ENCODE measurements around the gene CDH4. TPM values are rescaled to one million over a fixed set of nuclear protein-coding genes. Genes with fewer than 3 reads are reported as not detected.

Gene CDH4
- total RNA-seq, 4 donors from 2014 or later = 0.13 to 0.38 (median 0.21) TPM; not detected in 1

DNA sequence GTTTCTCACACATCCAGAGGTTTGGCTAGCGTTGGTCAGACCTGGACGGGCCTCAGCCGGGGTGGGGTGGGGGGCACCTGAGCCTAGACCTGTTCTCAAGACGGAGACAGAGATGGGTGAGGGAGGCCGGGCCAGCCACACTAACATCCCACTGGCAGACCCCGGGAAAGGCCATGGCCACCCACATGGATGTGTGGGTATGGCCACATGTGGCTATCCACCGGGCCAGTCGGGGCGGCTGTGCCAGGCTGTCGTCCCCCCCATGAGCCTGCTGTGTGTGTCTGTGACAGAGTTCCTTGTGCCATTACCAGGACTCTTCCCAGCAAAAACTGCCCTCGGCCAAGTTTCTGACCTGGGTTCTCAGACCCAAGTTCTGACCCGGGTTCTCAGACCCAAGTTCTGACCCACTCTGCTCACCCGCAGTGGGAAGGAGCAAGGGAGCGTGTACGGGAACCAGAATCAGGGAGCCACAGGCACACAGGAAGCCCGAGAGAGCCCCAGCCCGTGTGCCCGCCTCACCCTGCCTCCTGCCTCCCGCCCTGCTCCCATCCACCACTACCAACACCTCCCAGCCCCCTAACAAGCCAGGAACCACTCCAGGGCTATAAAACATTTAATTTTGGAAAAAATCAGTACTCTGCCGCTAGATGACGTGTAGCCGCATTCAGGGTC, 558.1 kb downstream of the CDH4 start:
- no peak for DNase-seq
- intact Hi-C loops (cut with DNase I) = no loop called here
- 83 to 88% methylated on average over 2 to 13 of the region's 22 CpGs for WGBS, 2 donors
- no peaks in the 10 kb centered on the region for H3K4me1 ChIP-seq
- H3K27ac ChIP-seq = no peak overlapping the region
- no peaks in the 10 kb centered on the region for H3K9me3 ChIP-seq
- H3K4me3 ChIP-seq = no peak overlapping the region
- no peak for TF ChIP-seq POLR2A (IDR thresholded peaks at IDR 0.05)
- TF ChIP-seq, protein P1, sequence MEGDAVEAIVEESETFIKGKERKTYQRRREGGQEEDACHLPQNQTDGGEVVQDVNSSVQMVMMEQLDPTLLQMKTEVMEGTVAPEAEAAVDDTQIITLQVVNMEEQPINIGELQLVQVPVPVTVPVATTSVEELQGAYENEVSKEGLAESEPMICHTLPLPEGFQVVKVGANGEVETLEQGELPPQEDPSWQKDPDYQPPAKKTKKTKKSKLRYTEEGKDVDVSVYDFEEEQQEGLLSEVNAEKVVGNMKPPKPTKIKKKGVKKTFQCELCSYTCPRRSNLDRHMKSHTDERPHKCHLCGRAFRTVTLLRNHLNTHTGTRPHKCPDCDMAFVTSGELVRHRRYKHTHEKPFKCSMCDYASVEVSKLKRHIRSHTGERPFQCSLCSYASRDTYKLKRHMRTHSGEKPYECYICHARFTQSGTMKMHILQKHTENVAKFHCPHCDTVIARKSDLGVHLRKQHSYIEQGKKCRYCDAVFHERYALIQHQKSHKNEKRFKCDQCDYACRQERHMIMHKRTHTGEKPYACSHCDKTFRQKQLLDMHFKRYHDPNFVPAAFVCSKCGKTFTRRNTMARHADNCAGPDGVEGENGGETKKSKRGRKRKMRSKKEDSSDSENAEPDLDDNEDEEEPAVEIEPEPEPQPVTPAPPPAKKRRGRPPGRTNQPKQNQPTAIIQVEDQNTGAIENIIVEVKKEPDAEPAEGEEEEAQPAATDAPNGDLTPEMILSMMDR (IDR thresholded peaks at IDR 0.05) = no peak
- H3K36me3 ChIP-seq = no peaks in the 10 kb centered on the region
- peaks cover 0 to 28% (median 0%) of the 10 kb centered on the region in 4 donors for H3K27me3 ChIP-seq

DNA sequence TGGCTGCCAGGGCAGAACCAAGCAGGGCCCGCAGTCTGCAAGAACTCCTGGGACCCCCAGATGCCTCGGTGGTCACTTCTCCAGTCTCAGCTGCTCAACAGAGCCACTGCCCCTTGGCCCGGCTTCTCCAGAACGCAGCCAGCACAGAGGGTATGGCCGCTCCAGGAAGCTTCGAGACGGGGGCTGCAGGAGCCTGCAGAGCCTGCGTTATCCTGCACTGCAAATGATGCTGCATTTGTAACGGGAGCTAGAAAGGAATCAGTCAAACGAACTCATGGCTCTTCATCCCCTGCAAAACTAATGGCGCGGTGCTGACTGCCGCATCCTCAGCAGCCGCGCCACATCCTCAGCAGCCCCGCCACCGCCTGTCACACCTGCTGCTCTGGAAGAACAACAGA, 558.7 kb downstream of the CDH4 start:
- H3K27ac ChIP-seq = no peak overlapping the region
- H3K27me3 ChIP-seq = peaks cover 0 to 23% (median 0%) of the 10 kb centered on the region in 4 donors
- H3K4me3 ChIP-seq = no peak overlapping the region
- 87 to 89% methylated on average over 8 to 15 of the region's 17 CpGs for WGBS, 2 donors
- no peaks in the 10 kb centered on the region for H3K4me1 ChIP-seq
- H3K9me3 ChIP-seq = no peaks in the 10 kb centered on the region
- DNase-seq = no peak
- no peak for TF ChIP-seq POLR2A (IDR thresholded peaks at IDR 0.05)
- TF ChIP-seq, protein P1 (IDR thresholded peaks at IDR 0.05) = no peak
- no peaks in the 10 kb centered on the region for H3K36me3 ChIP-seq
- intact Hi-C loops (cut with DNase I) = no loop called here

DNA sequence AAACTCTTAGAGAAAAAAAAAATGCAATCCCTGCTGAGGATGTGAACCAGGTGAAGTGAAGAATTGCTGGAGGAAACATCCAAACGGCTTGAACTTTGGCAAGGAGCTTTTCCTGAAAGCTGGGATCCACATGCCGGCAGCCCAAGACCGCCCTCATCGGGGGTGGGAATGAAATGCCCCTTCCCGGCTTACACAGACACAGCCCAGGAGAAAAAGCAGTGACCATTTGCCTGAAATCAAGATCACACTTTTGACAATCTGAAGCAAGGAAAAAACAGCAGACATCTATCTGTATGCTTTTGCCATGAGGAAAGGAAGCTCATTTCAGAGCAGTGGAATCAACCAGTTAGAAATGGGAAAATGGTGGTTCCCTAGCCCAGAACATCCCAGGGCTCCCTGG, 559.1 kb downstream of the CDH4 start:
- intact Hi-C loops (cut with DNase I) = no loop called here
- no peaks in the 10 kb centered on the region for H3K9me3 ChIP-seq
- H3K4me3 ChIP-seq = no peak overlapping the region
- WGBS, 2 donors = 42 to 71% methylated on average over 4 to 5 of the region's 5 CpGs
- TF ChIP-seq, protein P1 (IDR thresholded peaks at IDR 0.05) = no peak
- no peak for TF ChIP-seq POLR2A (IDR thresholded peaks at IDR 0.05)
- no peak overlapping the region for H3K27ac ChIP-seq
- H3K36me3 ChIP-seq = no peaks in the 10 kb centered on the region
- H3K4me1 ChIP-seq = no peaks in the 10 kb centered on the region
- no peak for DNase-seq
- peaks cover 0 to 19% (median 0%) of the 10 kb centered on the region in 4 donors for H3K27me3 ChIP-seq

DNA sequence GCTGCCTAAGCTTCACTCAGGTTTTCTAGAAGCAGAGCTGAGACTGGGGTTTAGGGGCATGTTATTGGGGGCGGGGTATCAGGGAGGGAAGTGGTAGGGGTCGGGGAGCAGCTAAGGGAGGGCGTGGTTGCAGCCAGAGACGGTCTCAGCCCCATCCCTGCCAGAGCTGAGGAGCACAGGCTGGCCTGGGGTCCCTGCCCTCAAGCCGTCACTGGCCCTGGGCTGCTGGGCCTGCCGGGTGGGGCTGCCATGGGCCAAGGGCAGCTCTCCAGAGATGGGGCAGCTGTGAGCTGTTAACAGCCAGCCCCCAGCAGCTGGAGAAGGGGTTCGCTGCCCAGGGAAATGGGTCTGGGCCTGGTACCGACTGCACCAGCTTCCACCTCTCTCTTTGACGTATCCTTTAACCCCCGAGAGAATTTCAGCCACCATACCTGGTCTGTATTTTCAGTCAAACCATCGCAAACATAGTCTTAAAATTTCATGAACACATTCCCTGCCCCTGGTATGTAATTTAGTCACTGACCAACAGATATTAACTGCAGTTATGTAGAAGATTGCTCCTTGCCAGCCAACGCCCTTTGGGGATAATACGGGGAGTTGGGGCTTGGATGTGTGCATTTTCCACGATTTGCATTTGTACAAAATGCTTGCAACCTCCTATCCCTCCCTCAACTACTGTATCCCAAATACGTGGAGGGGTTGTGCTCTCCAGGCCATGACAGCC, 560.2 kb downstream of the CDH4 start:
- WGBS, 2 donors = 62 to 73% methylated on average over 10 to 12 of the region's 15 CpGs
- Histone ChIP-seq H3K27ac (no peak overlapping the region), H3K36me3 (no peaks in the 10 kb centered on the region), H3K4me3 (no peak overlapping the region), H3K4me1 (no peaks in the 10 kb centered on the region), H3K9me3 (no peaks in the 10 kb centered on the region), H3K27me3 (peaks cover 0 to 8% (median 0%) of the 10 kb centered on the region in 4 donors)
- intact Hi-C loops (cut with DNase I) = no loop called here
- no peak for DNase-seq
- TF ChIP-seq, protein P1 (IDR thresholded peaks at IDR 0.05) = no peak
- TF ChIP-seq POLR2A (IDR thresholded peaks at IDR 0.05) = no peak

DNA sequence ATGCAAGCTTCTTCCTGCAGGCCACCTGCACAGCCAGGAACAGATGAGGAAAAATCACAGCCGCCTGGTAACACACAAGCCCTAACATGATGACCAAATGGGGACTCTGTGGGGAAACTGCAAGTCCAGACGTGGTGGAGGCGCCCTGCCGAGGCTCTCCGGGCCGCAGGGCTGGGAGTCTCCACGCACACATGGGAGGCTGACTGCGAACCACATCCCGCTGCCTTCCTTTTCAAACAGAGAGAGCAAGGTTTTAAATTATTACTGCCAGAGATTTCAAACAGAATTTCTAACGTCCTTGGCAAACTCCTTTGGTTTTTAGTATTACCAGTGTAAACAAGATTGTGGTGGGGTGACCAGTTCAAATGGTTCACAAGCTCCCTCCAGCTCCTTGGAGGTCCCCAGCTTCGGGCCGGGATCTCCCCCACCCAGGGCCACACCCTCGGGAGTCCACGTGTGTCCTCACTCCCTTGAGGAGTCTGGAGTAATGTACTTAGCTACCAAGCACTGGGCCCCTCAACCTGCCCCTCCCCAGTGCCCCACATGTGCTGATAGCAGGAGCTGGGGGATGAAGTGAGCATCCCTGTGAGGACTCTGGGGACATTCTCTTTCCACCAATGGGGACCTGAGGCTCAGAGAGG, 560.9 kb downstream of the CDH4 start:
- 23 to 41% methylated on average over 12 to 13 of the region's 14 CpGs for WGBS, 2 donors
- Histone ChIP-seq H3K4me3 (no peak overlapping the region), H3K27ac (no peak overlapping the region), H3K27me3 (peaks cover 0 to 1% (median 0%) of the 10 kb centered on the region in 4 donors), H3K4me1 (no peaks in the 10 kb centered on the region), H3K36me3 (no peaks in the 10 kb centered on the region), H3K9me3 (no peaks in the 10 kb centered on the region)
- DNase-seq = no peak
- TF ChIP-seq, protein P1 (IDR thresholded peaks at IDR 0.05) = no peak
- TF ChIP-seq POLR2A (IDR thresholded peaks at IDR 0.05) = no peak
- intact Hi-C loops (cut with DNase I) = no loop called here
